Measurements from ENCODE around the gene RPL12.

Gene RPL12

DNA sequence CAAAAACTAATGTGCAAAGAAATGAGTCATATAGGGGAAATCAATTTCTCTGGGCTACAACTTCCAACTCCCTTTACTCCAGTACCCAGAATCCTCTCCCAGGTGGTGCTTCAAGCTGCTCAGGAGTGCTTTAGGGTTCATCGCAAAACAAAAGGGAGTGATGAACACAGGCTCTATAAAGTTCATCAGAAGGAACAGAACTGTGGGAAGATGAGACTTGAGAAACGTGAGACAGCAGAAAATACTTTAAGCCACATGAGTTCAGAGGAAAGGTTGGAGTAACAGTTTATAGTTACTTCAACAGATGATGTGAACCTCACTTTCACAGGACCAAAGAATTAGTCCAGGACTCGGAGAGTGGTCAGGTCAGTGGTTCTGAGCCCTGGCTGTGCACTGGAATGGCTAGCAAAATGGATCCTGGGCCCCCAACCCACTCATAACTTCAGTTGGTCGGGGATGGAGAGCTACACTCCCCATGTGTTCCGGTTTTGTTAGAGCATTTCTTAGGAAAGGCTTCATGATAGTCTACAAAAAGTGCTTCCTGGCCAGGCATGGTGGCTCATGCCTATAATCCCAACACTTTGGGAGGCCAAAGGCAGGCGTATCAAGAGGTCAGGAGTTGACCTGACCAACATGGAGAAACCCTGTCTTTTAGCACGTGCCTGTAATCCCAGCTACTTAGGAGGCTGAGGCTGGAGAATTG is 4.3 kb downstream of the RPL12 start:
- H3K36me3 ChIP-seq (ENCODE audit: control insufficient read depth, low read length): peaks cover 84% of the 10 kb centered on the region
- no peaks in the 10 kb centered on the region for H3K9me3 ChIP-seq (ENCODE audit: control insufficient read depth, insufficient read depth, low read length)
- H3K4me3 ChIP-seq (ENCODE audit: low read length): no peak overlapping the region
- H3K27ac ChIP-seq (ENCODE audit: low read depth, low read length): peak overlapping the region; percentile 23; the same call in 1 of the 2 replicates
- H3K4me2 ChIP-seq (ENCODE audit: low read length): no peak overlapping the region
- H4K20me1 ChIP-seq (ENCODE audit: control insufficient read depth, insufficient read depth, low read depth, low read length): peaks cover 22% of the 10 kb centered on the region
- no peaks in the 10 kb centered on the region for H3K27me3 ChIP-seq (ENCODE audit: control insufficient read depth, low read length)
- no peak for TF ChIP-seq EZH2phosphoT487 (IDR thresholded peaks at IDR 0.05; ENCODE audit: borderline replicate concordance, low read length)
- TF ChIP-seq, protein P1, sequence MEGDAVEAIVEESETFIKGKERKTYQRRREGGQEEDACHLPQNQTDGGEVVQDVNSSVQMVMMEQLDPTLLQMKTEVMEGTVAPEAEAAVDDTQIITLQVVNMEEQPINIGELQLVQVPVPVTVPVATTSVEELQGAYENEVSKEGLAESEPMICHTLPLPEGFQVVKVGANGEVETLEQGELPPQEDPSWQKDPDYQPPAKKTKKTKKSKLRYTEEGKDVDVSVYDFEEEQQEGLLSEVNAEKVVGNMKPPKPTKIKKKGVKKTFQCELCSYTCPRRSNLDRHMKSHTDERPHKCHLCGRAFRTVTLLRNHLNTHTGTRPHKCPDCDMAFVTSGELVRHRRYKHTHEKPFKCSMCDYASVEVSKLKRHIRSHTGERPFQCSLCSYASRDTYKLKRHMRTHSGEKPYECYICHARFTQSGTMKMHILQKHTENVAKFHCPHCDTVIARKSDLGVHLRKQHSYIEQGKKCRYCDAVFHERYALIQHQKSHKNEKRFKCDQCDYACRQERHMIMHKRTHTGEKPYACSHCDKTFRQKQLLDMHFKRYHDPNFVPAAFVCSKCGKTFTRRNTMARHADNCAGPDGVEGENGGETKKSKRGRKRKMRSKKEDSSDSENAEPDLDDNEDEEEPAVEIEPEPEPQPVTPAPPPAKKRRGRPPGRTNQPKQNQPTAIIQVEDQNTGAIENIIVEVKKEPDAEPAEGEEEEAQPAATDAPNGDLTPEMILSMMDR (IDR thresholded peaks at IDR 0.05; ENCODE audit: low read depth, low read length, poor library complexity, severe bottlenecking): no peak
- H3F3A ChIP-seq (ENCODE audit: control insufficient read depth, insufficient read depth): peaks cover 78% of the 10 kb centered on the region
- H3K9me2 ChIP-seq (replicated peaks; ENCODE audit: control insufficient read depth, low read length): no peaks in the 10 kb centered on the region
- peaks cover 20% of the 10 kb centered on the region for H3K4me1 ChIP-seq (ENCODE audit: control insufficient read depth, low read length)
- H3K79me2 ChIP-seq (ENCODE audit: control insufficient read depth, low read length): peaks cover 42% of the 10 kb centered on the region

DNA sequence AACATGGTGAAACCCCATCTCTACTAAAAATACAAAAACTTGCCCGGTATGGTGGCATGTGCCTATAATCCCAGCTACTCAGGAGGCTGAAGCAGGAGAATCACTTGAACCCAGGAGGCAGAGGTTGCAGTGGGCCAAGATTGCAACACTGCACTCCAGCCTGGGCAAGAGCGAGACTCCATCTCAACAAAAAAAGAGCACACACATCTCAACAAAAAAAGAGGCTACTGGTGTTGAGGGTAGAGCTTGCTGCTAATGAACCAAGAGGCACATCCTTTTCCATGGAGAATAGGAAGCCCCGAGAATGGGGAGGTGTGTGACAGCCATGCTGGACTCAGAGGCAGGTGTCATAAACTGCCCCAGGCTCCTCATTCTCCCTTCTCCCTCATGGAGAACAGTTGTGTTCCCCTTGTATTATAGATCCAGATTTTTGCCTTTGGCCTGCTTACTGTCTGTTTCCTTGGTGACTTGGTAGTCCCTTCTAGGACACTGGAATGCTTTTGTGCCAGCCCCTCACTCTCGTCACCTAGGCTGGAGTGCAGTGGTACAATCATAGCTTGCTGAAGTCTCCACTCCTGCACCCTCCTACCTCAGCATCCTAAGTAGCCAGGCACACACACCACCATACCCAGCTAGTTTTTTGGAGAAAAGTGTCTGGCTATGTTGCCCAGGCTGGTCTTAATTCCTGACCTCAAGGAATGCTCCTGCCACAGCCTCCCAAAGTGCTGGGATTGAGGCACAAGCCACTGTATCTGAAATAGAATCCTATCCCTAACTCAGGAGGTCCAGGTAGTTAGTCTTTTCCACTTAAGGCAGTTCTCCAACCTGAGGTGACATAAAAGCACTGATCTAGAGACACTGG is 5.1 kb downstream of the RPL12 start:
- Histone ChIP-seq H3K27ac (ENCODE audit: low read depth, low read length) (peak overlapping the region; percentile 23), H3F3A (ENCODE audit: control insufficient read depth, insufficient read depth) (peaks cover 77% of the 10 kb centered on the region), H3K9me2 (replicated peaks; ENCODE audit: control insufficient read depth, low read length) (no peaks in the 10 kb centered on the region), H4K20me1 (ENCODE audit: control insufficient read depth, insufficient read depth, low read depth, low read length) (peaks cover 22% of the 10 kb centered on the region), H3K9me3 (ENCODE audit: control insufficient read depth, insufficient read depth, low read length) (no peaks in the 10 kb centered on the region), H3K4me2 (ENCODE audit: low read length) (no peak overlapping the region), H3K4me3 (ENCODE audit: low read length) (no peak overlapping the region), H3K36me3 (ENCODE audit: control insufficient read depth, low read length) (peaks cover 82% of the 10 kb centered on the region), H3K4me1 (ENCODE audit: control insufficient read depth, low read length) (peaks cover 20% of the 10 kb centered on the region), H3K27me3 (ENCODE audit: control insufficient read depth, low read length) (no peaks in the 10 kb centered on the region), H3K79me2 (ENCODE audit: control insufficient read depth, low read length) (peaks cover 34% of the 10 kb centered on the region)
- TF ChIP-seq, protein P1 (IDR thresholded peaks at IDR 0.05; ENCODE audit: low read depth, low read length, poor library complexity, severe bottlenecking): no peak
- TF ChIP-seq EZH2phosphoT487 (IDR thresholded peaks at IDR 0.05; ENCODE audit: borderline replicate concordance, low read length): no peak

DNA sequence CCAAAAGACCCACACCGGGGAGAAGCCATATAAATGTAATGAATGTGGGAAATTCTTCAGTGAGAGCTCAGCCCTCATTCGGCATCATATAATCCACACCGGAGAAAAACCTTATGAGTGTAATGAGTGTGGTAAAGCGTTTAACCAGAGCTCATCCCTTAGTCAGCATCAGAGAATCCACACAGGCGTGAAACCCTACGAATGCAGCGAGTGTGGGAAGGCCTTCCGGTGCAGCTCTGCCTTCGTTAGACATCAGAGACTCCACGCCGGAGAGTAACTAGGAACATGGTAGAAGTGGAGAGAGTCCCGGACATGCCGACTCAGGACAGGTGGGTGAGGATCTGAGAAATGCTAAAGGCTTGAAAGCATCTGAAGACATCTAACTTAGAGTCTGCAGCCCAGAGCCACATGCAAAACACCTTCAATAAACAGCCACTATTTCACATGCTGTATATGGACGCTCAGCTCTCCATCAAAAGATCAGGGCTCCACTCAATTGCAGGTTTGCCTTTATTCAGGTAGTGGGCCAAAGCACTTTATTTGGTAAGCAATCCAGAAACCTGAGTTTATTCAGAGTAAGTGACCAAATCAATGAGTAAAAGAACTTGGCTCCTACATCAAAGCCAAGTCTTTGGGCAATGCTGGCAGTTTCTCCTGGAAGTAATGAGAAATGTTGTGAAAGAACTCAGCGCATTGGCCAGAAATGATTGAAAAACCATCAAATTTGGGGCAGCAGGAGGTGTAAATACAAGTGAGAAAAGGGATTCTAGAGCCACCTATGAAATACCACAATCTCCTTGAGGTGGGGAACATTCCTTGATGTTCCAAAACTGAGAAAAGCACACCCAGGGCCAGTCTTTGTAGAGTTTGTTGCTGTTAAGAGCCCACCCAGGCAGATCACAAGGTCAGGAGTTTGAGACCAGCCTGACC is 6.0 kb downstream of the RPL12 start:
- Histone ChIP-seq H3K4me3 (ENCODE audit: low read length) (no peak overlapping the region), H3K4me2 (ENCODE audit: low read length) (no peak overlapping the region), H3K9me2 (replicated peaks; ENCODE audit: control insufficient read depth, low read length) (no peaks in the 10 kb centered on the region), H3K4me1 (ENCODE audit: control insufficient read depth, low read length) (peaks cover 20% of the 10 kb centered on the region), H3K79me2 (ENCODE audit: control insufficient read depth, low read length) (peaks cover 25% of the 10 kb centered on the region), H4K20me1 (ENCODE audit: control insufficient read depth, insufficient read depth, low read depth, low read length) (peaks cover 16% of the 10 kb centered on the region), H3K36me3 (ENCODE audit: control insufficient read depth, low read length) (peaks cover 80% of the 10 kb centered on the region), H3F3A (ENCODE audit: control insufficient read depth, insufficient read depth) (peaks cover 68% of the 10 kb centered on the region), H3K27ac (ENCODE audit: low read depth, low read length) (peak overlapping the region; percentile 23; the same call in 1 of the 2 replicates), H3K9me3 (ENCODE audit: control insufficient read depth, insufficient read depth, low read length) (no peaks in the 10 kb centered on the region), H3K27me3 (ENCODE audit: control insufficient read depth, low read length) (no peaks in the 10 kb centered on the region)
- TF ChIP-seq, protein P1 (IDR thresholded peaks at IDR 0.05; ENCODE audit: low read depth, low read length, poor library complexity, severe bottlenecking): no peak
- no peak for TF ChIP-seq EZH2phosphoT487 (IDR thresholded peaks at IDR 0.05; ENCODE audit: borderline replicate concordance, low read length)
